ENCODE measurements around the gene CCDC18. TPM values are rescaled to one million over a fixed set of nuclear protein-coding genes. Genes with fewer than 3 reads are reported as not detected.

The CCDC18 gene
- total and polyA plus RNA-seq, 4 donors: 2.7 to 8.5 (median 7.2) TPM

GRCh38 chr1:93323185-93323820 is 142.8 kb downstream of the CCDC18 start:
- no peaks in the 10 kb centered on the region for H3K9me3 ChIP-seq (ENCODE audit: control insufficient read depth in 4 of 4, low read length in 3 of 4)
- WGBS: 80% methylated on average over 3 of the region's 3 CpGs
- H3K4me3 ChIP-seq (ENCODE audit: low read depth in 1 of 3, low read length in 3 of 3): no peak overlapping the region
- no peak overlapping the region for H3K27ac ChIP-seq (ENCODE audit: low read depth in 1 of 2, low read length in 2 of 2)
- DNase-seq (ENCODE audit: low spot score): no peak
- H3K36me3 ChIP-seq (ENCODE audit: control insufficient read depth in 4 of 4, insufficient read depth in 3 of 4, low read depth in 1 of 4, low read length in 3 of 4): no peaks in the 10 kb centered on the region
- no peak overlapping the region for H3K9ac ChIP-seq (ENCODE audit: low read depth in 1 of 2, low read length in 2 of 2)
- no peak for TF ChIP-seq MAX (IDR thresholded peaks at IDR 0.05)
- TF ChIP-seq, protein P1, sequence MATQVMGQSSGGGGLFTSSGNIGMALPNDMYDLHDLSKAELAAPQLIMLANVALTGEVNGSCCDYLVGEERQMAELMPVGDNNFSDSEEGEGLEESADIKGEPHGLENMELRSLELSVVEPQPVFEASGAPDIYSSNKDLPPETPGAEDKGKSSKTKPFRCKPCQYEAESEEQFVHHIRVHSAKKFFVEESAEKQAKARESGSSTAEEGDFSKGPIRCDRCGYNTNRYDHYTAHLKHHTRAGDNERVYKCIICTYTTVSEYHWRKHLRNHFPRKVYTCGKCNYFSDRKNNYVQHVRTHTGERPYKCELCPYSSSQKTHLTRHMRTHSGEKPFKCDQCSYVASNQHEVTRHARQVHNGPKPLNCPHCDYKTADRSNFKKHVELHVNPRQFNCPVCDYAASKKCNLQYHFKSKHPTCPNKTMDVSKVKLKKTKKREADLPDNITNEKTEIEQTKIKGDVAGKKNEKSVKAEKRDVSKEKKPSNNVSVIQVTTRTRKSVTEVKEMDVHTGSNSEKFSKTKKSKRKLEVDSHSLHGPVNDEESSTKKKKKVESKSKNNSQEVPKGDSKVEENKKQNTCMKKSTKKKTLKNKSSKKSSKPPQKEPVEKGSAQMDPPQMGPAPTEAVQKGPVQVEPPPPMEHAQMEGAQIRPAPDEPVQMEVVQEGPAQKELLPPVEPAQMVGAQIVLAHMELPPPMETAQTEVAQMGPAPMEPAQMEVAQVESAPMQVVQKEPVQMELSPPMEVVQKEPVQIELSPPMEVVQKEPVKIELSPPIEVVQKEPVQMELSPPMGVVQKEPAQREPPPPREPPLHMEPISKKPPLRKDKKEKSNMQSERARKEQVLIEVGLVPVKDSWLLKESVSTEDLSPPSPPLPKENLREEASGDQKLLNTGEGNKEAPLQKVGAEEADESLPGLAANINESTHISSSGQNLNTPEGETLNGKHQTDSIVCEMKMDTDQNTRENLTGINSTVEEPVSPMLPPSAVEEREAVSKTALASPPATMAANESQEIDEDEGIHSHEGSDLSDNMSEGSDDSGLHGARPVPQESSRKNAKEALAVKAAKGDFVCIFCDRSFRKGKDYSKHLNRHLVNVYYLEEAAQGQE (IDR thresholded peaks at IDR 0.05): no peak
- TF ChIP-seq ATF3 (IDR thresholded peaks at IDR 0.05): no peak
- no peak for TF ChIP-seq GABPA (IDR thresholded peaks at IDR 0.05 in 1 of 2, conservative IDR thresholded peaks at IDR 0.05 in 1 of 2)
- no peak for TF ChIP-seq YY1 (IDR thresholded peaks at IDR 0.05)
- no peak for TF ChIP-seq RAD21 (IDR thresholded peaks at IDR 0.05)
- no peak for TF ChIP-seq FOXA2 (IDR thresholded peaks at IDR 0.05)
- TF ChIP-seq, protein P2, sequence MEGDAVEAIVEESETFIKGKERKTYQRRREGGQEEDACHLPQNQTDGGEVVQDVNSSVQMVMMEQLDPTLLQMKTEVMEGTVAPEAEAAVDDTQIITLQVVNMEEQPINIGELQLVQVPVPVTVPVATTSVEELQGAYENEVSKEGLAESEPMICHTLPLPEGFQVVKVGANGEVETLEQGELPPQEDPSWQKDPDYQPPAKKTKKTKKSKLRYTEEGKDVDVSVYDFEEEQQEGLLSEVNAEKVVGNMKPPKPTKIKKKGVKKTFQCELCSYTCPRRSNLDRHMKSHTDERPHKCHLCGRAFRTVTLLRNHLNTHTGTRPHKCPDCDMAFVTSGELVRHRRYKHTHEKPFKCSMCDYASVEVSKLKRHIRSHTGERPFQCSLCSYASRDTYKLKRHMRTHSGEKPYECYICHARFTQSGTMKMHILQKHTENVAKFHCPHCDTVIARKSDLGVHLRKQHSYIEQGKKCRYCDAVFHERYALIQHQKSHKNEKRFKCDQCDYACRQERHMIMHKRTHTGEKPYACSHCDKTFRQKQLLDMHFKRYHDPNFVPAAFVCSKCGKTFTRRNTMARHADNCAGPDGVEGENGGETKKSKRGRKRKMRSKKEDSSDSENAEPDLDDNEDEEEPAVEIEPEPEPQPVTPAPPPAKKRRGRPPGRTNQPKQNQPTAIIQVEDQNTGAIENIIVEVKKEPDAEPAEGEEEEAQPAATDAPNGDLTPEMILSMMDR (IDR thresholded peaks at IDR 0.05; ENCODE audit: low read depth, low read length, missing input control): no peak
- no peak for TF ChIP-seq RXRA (IDR thresholded peaks at IDR 0.05)
- no peak for TF ChIP-seq HNF4A (conservative IDR thresholded peaks at IDR 0.05)
- TF ChIP-seq, protein P3, sequence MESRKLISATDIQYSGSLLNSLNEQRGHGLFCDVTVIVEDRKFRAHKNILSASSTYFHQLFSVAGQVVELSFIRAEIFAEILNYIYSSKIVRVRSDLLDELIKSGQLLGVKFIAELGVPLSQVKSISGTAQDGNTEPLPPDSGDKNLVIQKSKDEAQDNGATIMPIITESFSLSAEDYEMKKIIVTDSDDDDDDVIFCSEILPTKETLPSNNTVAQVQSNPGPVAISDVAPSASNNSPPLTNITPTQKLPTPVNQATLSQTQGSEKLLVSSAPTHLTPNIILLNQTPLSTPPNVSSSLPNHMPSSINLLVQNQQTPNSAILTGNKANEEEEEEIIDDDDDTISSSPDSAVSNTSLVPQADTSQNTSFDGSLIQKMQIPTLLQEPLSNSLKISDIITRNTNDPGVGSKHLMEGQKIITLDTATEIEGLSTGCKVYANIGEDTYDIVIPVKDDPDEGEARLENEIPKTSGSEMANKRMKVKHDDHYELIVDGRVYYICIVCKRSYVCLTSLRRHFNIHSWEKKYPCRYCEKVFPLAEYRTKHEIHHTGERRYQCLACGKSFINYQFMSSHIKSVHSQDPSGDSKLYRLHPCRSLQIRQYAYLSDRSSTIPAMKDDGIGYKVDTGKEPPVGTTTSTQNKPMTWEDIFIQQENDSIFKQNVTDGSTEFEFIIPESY (IDR thresholded peaks at IDR 0.05): no peak
- TF ChIP-seq TAF1 (conservative IDR thresholded peaks at IDR 0.05): no peak
- TF ChIP-seq EGR1 (IDR thresholded peaks at IDR 0.05; ENCODE audit: low read depth in 2 of 2): no peak
- no peak for TF ChIP-seq NR2F2 (IDR thresholded peaks at IDR 0.05)
- no peak for TF ChIP-seq SP1 (IDR thresholded peaks at IDR 0.05)
- no peak for TF ChIP-seq FOXA1 (IDR thresholded peaks at IDR 0.05)
- no peak for TF ChIP-seq JUND (IDR thresholded peaks at IDR 0.05)
- TF ChIP-seq HNF4G (IDR thresholded peaks at IDR 0.05): no peak
- no peaks in the 10 kb centered on the region for H3K27me3 ChIP-seq (ENCODE audit: control insufficient read depth in 4 of 4, insufficient read depth in 4 of 4, low read length in 3 of 4)
- H3K4me1 ChIP-seq (ENCODE audit: control insufficient read depth in 4 of 4, insufficient read depth in 4 of 4, low read length in 3 of 4): peaks cover 0 to 3% (median 1%) of the 10 kb centered on the region in 4 donors
